K562 (cell line): Measurements from ENCODE around the gene ACTN4. TPM values are rescaled to one million over a fixed set of nuclear protein-coding genes. Genes with fewer than 3 reads are reported as not detected.
"Not testable (repeated sequence)": the region's sequence is repeated elsewhere in the genome, so short reads cannot be mapped to it uniquely, and the experiment has no call there.

Source experiments
- ATAC-seq: fragments of 200-7000 bp; cut with Tn5 transposase; 3 replicates; pipeline ENCODE4 v1.9.1; 2020; ENCODE audit warnings: moderate library complexity
- BruUV-seq: library from RNA; stranded (reverse); fragments of 400-500 nt; replicated peaks from 2 replicates; lab custom pipeline; 2021; lab: Mats Ljungman, UMichigan
- CTCF ChIA-PET: fragments of 300-600 bp; formaldehyde crosslinking; extraction: SDS; loops from one replicate; lab custom pipeline; 2021; ENCODE audit warnings: low intra/inter-chr PET ratio; lab: Yijun Ruan, JAX
- POLR2A ChIA-PET: fragments of 300-600, 350-650 bp; sonication (Branson Sonifier 250); formaldehyde crosslinking; extraction: SDS; loops from one replicate; lab custom pipeline; 2021; ENCODE audit warnings: antibody characterized with exemption, inconsistent platforms; lab: Yijun Ruan, JAX
- DNase-seq, 4 experiments: peaks; one replicate each; pipeline versions ENCODE4 v3.0.0 to v3.0.0-alpha.2; 2011 to 2018; ENCODE audit warnings: low spot score in 3 of 4, mixed read lengths in 3 of 4; ENCODE audit errors: extremely low read depth in 1 of 4
- FAIRE-seq: peaks from 2 replicates; lab custom pipeline; 2011; peaks lifted over from hg19 to GRCh38; lab: Jason Lieb, UNC
- H2AFZ ChIP-seq: 2 replicates; pipeline ENCODE4 v1.6.0; 2011; ENCODE audit warnings: low read depth, low read length, control low read depth, inconsistent platforms
- H3K27ac ChIP-seq: fragments of 200-600 bp; 3 replicates; pipeline ENCODE4 v1.8.0; 2011; ENCODE audit warnings: low read depth, mild to moderate bottlenecking, control low read depth, inconsistent platforms, low read length, moderate library complexity, mixed read lengths; ENCODE audit errors: extremely low read depth
- H3K27me3 ChIP-seq, 2 experiments: fragments of 300-600 bp in 1 of 2; 2 replicates in 1 of 2; 3 replicates in 1 of 2; pipeline versions ENCODE4 v1.6.0 to v1.8.0; 2011; ENCODE audit warnings: inconsistent platforms in 2 of 2, low read length in 2 of 2, mild to moderate bottlenecking in 1 of 2, mixed read lengths in 1 of 2, moderate library complexity in 1 of 2; ENCODE audit not compliant: control insufficient read depth in 2 of 2, insufficient read depth in 2 of 2
- H3K36me3 ChIP-seq: fragments of 300-600 bp; 3 replicates; pipeline ENCODE4 v1.8.0; 2011; ENCODE audit warnings: mild to moderate bottlenecking, low read length, inconsistent platforms; ENCODE audit not compliant: control insufficient read depth, insufficient read depth
- H3K4me1 ChIP-seq, 2 experiments: fragments of 200-600 bp in 1 of 2; replicated peaks in 1 of 2; 2 replicates in 1 of 2; 3 replicates in 1 of 2; pipeline versions ENCODE4 v1.5.1 to v1.8.0; 2011; ENCODE audit warnings: inconsistent platforms in 2 of 2, low read length in 2 of 2, mild to moderate bottlenecking in 1 of 2, mixed read lengths in 1 of 2, moderate library complexity in 1 of 2; ENCODE audit not compliant: control insufficient read depth in 2 of 2, insufficient read depth in 2 of 2
- H3K4me2 ChIP-seq: 2 replicates; pipeline ENCODE4 v1.6.1; 2011; ENCODE audit warnings: low read length, control low read depth, inconsistent platforms, mixed read lengths; ENCODE audit not compliant: insufficient read depth
- H3K4me3 ChIP-seq: fragments of 200-600 bp; sonication (generic), shearing (Covaris generic); 2 replicates; pipeline ENCODE4 v1.5.1; 2016; ENCODE audit warnings: control low read depth, inconsistent platforms
- H3K79me2 ChIP-seq: fragments of 200-600 bp; 3 replicates; pipeline ENCODE4 v1.8.0; 2011; ENCODE audit warnings: low read length, inconsistent platforms; ENCODE audit not compliant: control insufficient read depth, insufficient read depth
- H3K9ac ChIP-seq, 2 experiments: 2 replicates each; pipeline versions ENCODE4 v1.6.0 to v1.6.1; 2011; ENCODE audit warnings: low read depth in 2 of 2, low read length in 2 of 2, control low read depth in 1 of 2, inconsistent platforms in 1 of 2, mild to moderate bottlenecking in 1 of 2, mixed read lengths in 1 of 2; ENCODE audit not compliant: insufficient read depth in 1 of 2
- H3K9me1 ChIP-seq: one replicate; pipeline ENCODE4 v1.6.0; 2011; ENCODE audit warnings: inconsistent platforms, mild to moderate bottlenecking, low read length, moderate library complexity; ENCODE audit not compliant: control insufficient read depth, insufficient read depth
- H3K9me3 ChIP-seq: replicated peaks from 2 replicates; pipeline ENCODE4 v1.5.1; 2011; ENCODE audit warnings: low read depth, low read length, inconsistent platforms; ENCODE audit not compliant: control insufficient read depth, insufficient read depth
- H4K20me1 ChIP-seq: replicated peaks from 2 replicates; pipeline ENCODE4 v1.6.1; 2011; ENCODE audit warnings: low read length, inconsistent platforms, mixed read lengths; ENCODE audit not compliant: control insufficient read depth, insufficient read depth
- BDP1 ChIP-seq: IDR thresholded peaks from 3 replicates; pipeline ENCODE4 v1.6.1; 2011; ENCODE audit not compliant: insufficient read length, insufficient read depth
- CEBPG ChIP-seq, 3 experiments: fragments of 200-800 bp in 1 of 3; sonication (Bioruptor generic) in 1 of 3; sonication (generic) in 1 of 3; formaldehyde crosslinking in 1 of 3; IDR thresholded peaks in 2 of 3; conservative IDR thresholded peaks in 1 of 3; 2 replicates each; pipeline versions ENCODE4 v1.6.1 to v1.8.0; 2016 to 2022; ENCODE audit warnings: missing compliant biosample characterization in 2 of 3, missing genetic modification characterization in 2 of 3, mild to moderate bottlenecking in 1 of 3, missing genetic modification reagents in 1 of 3
- EP400 ChIP-seq: fragments of 450-650 bp; IDR thresholded peaks from 2 replicates; pipeline ENCODE4 v1.6.1; 2017; ENCODE audit warnings: antibody characterized with exemption, mild to moderate bottlenecking, moderate library complexity
- FUS ChIP-seq: fragments of 200-400 bp; formaldehyde crosslinking; optimal IDR thresholded peaks from 2 replicates; pipeline ENCODE3; 2017; ENCODE audit warnings: low read depth, low read length
- KAT8 ChIP-seq: fragments of 450-650 bp; IDR thresholded peaks from 2 replicates; pipeline ENCODE4 v1.6.1; 2016; ENCODE audit warnings: low read depth, mild to moderate bottlenecking
- KLF16 ChIP-seq: IDR thresholded peaks from 2 replicates; pipeline ENCODE4 v1.6.1; 2016; ENCODE audit warnings: antibody characterized with exemption
- MAFF ChIP-seq: IDR thresholded peaks from 2 replicates; pipeline ENCODE4 v1.6.1; 2012; ENCODE audit warnings: low read length, improper control_type of control experiment
- MAX ChIP-seq: sonication (generic); formaldehyde crosslinking; IDR thresholded peaks from 2 replicates; pipeline ENCODE4 v1.9.0; 2022; ENCODE audit warnings: mild to moderate bottlenecking, missing genetic modification reagents
- MYBL2 ChIP-seq, 2 experiments: fragments of 450-650 bp in 1 of 2; sonication (generic) in 1 of 2; formaldehyde crosslinking in 1 of 2; IDR thresholded peaks; 2 replicates each; pipeline versions ENCODE4 v1.6.1 to v1.8.1; 2017 to 2022; ENCODE audit warnings: borderline replicate concordance in 1 of 2, inconsistent platforms in 1 of 2, low read depth in 1 of 2, mild to moderate bottlenecking in 1 of 2, missing genetic modification reagents in 1 of 2, moderate library complexity in 1 of 2
- MYNN ChIP-seq, 2 experiments: sonication (generic); formaldehyde crosslinking in 1 of 2; IDR thresholded peaks; 2 replicates each; pipeline versions ENCODE4 v1.5.0 to v1.6.1; 2016 to 2020; ENCODE audit warnings: antibody characterized with exemption in 1 of 2, missing genetic modification reagents in 1 of 2
- PHF20 ChIP-seq: fragments of 450-650 bp; IDR thresholded peaks from 2 replicates; pipeline ENCODE4 v1.6.1; 2018; ENCODE audit not compliant: partially characterized antibody
- POLR2H ChIP-seq: IDR thresholded peaks from 2 replicates; pipeline ENCODE4 v1.6.1; 2016; ENCODE audit warnings: missing genetic modification characterization, low read depth, mild to moderate bottlenecking, control low read depth, missing compliant biosample characterization, moderate library complexity
- PRPF4 ChIP-seq: fragments of 200-400 bp; formaldehyde crosslinking; IDR thresholded peaks from one replicate; pipeline ENCODE4 v1.6.1; 2017; ENCODE audit warnings: low read length, low read depth, mild to moderate bottlenecking; ENCODE audit not compliant: insufficient read depth, poor library complexity, severe bottlenecking
- SMARCA5 ChIP-seq: fragments of 450-650 bp; IDR thresholded peaks from 2 replicates; pipeline ENCODE4 v1.6.1; 2016
- TAF1 ChIP-seq: IDR thresholded peaks from 2 replicates; pipeline ENCODE4 v1.6.1; 2011; ENCODE audit warnings: mild to moderate bottlenecking, low read length, moderate library complexity; ENCODE audit not compliant: insufficient read depth, control insufficient read depth, severe bottlenecking; ENCODE audit errors: extremely low read depth
- ZBED1 ChIP-seq: IDR thresholded peaks from 2 replicates; pipeline ENCODE4 v1.6.1; 2014
- ZNF592 ChIP-seq: fragments of 450-650 bp; IDR thresholded peaks from 2 replicates; pipeline ENCODE4 v1.6.1; 2017; ENCODE audit warnings: antibody characterized with exemption, mild to moderate bottlenecking
- WGBS: fragments of 100-300 bp; shearing (Covaris generic); methylation state at CpG from one replicate; pipeline ENCODE4 v1.1.6; 2016; ENCODE audit warnings: low coverage, mixed read lengths; ENCODE audit not compliant: insufficient coverage; ENCODE audit errors: missing lambda C conversion rate; 5-methylcytosine and 5-hydroxymethylcytosine counted together
- in situ Hi-C: fragments of 300-500 bp; cut with MboI; formaldehyde crosslinking; loops from 4 replicates; pipeline ENCODE4 v1.15.0; 2018; ENCODE audit warnings: inconsistent platforms, mixed read lengths
- intact Hi-C: fragments of 100-400 bp; cut with micrococcal nuclease; formaldehyde crosslinking; loops from 2 replicates; pipeline ENCODE4 v1.14.2; 2022
- polyA plus RNA-seq, 8 experiments: library from polyadenylated mRNA; depleted of rRNA in 4 of 8; stranded (reverse) in 5 of 8; unstranded in 3 of 8; fragments of >200 nt; fragmentation: Nextera tagmentation in 2 of 8; fragmentation: Illumina TruSeq in 1 of 8; extraction: Ambion mirVana in 2 of 8; extraction: Trizol in 1 of 8; gene quantifications; 2 replicates each; pipeline versions ENCODE4 v1.2.1 to v1.2.3, GENCODE V29; 2011 to 2014; ENCODE audit warnings: inconsistent platforms in 1 of 8, missing spikeins in 1 of 8
- total RNA-seq, 7 experiments: library from RNA; depleted of rRNA in 6 of 7; stranded (reverse); fragments of >200 nt in 6 of 7; fragmentation: Illumina TruSeq in 2 of 7; extraction: Trizol in 2 of 7; gene quantifications; 2 replicates each; pipeline versions ENCODE4 v1.2.1 to v1.2.3, GENCODE V29; 2011 to 2021; ENCODE audit warnings: low replicate concordance in 1 of 7

Gene ACTN4
- total and polyA plus RNA-seq, 9 of the 15 experiments (the other 6 are each of a cell fraction or from before 2014, with no cell fraction given): 3.1 to 385 (median 125) TPM

- TF ChIP-seq ZNF592 (0 out of 2 replicates have a peak, but pooled peaks have one; percentile 21), MAFF (no peak), MYBL2 (IDR thresholded peaks at IDR 0.05; ENCODE audit: low read depth) (no peak), MYBL2 (CRISPR knock-in tag; IDR thresholded peaks at IDR 0.05; ENCODE audit: borderline replicate concordance) (no peak), ZBED1 (no peak), PRPF4 (no peak), KLF16 (no peak), CEBPG (CRISPR knock-in tag; IDR thresholded peaks at IDR 0.05) (no peak), CEBPG (tag; conservative IDR thresholded peaks at IDR 0.05 in 1 of 2, IDR thresholded peaks at IDR 0.05 in 1 of 2) (no peak), KAT8 (no peak), PHF20 (peak; percentile 16), MYNN (IDR thresholded peaks at IDR 0.05) (no peak), MYNN (CRISPR knock-in tag; IDR thresholded peaks at IDR 0.05) (no peak), POLR2H (no peak), BDP1 (no peak), FUS (no peak), MAX (CRISPR knock-in tag) (0 out of 2 replicates have a peak, but pooled peaks have one; percentile 12), EP400 (peak; percentile 15; the same call in 1 of the 2 replicates), SMARCA5 (no peak), TAF1 (no peak)
- TF ChIP-seq, all 486 proteins: peak for 12
Measured at GRCh38 chr19:38769635-38770211, 122.3 kb downstream of the ACTN4 start (continued).

- BruUV-seq, FAIRE-seq: not testable (repeated sequence)
Measured at GRCh38 chr19:38770228-38770948, 122.9 kb downstream of the ACTN4 start.

More at GRCh38 chr19:38770228-38770948, 122.9 kb downstream of the ACTN4 start:
- H3K27me3 ChIP-seq, CTCF ChIA-PET, H3K27ac ChIP-seq, DNase-seq, H3K4me3 ChIP-seq, intact Hi-C loops, ATAC-seq, H2AFZ ChIP-seq, H3K36me3 ChIP-seq, H3K9me3 ChIP-seq, POLR2A ChIA-PET, H4K20me1 ChIP-seq, H3K9ac ChIP-seq, H3K4me2 ChIP-seq, in situ Hi-C loops, H3K79me2 ChIP-seq, H3K9me1 ChIP-seq: not testable (repeated sequence)
- no CpG with 5 or more reads among the region's 58 CpGs for WGBS
- H3K4me1 ChIP-seq: peaks cover 0 to 14% of the 10 kb centered on the region in 2 experiments; a peak in 2 of 5 replicates
